ENCODE results near the gene AMELX.

GRCh38 chrX:11329021-11329420 lies 35.8 kb downstream of the AMELX start:
- TF ChIP-seq EZH2 (IDR thresholded peaks at IDR 0.05; ENCODE audit: borderline replicate concordance, low read length) (no peak), CTCF (conservative IDR thresholded peaks at IDR 0.05 in 1 of 2, IDR thresholded peaks at IDR 0.05 in 1 of 2; ENCODE audit: extremely low read depth in 1 of 2, insufficient read depth in 1 of 2, low read depth in 1 of 2, low read length in 2 of 2) (no peak)

Data from mammary epithelial cell (primary cell).